ENCODE results near the gene MINDY4. TPM values are rescaled to one million over a fixed set of nuclear protein-coding genes. Genes with fewer than 3 reads are reported as not detected.
A peak's percentile ranks its signal among the peaks of the same experiment; 100 is the strongest.

Gene MINDY4
- total RNA-seq, 1 donor from 2014 or later, result 8.4 TPM

GRCh38 chr7:30835396-30835915, 64.2 kb downstream of the MINDY4 start:
- DNase-seq (ENCODE audit: extremely low spot score, unreplicated experiment), result peak; percentile 39
- Mint-ChIP-seq H3K27me3 (no peaks in the 10 kb centered on the region), H3K36me3 (peaks cover 35% of the 10 kb centered on the region)

GRCh38 chr7:30836991-30837390, 65.8 kb downstream of the MINDY4 start:
- no peak for TF ChIP-seq CTCF (conservative IDR thresholded peaks at IDR 0.05)
- peak; percentile 36 for DNase-seq (ENCODE audit: extremely low spot score, unreplicated experiment)
- Mint-ChIP-seq H3K4me1 (ENCODE audit: unreplicated experiment) (peaks cover 7% of the 10 kb centered on the region), H3K27me3 (no peaks in the 10 kb centered on the region), H3K4me3 (no peak overlapping the region), H3K36me3 (peaks cover 31% of the 10 kb centered on the region), H3K9me3 (no peaks in the 10 kb centered on the region), H3K27ac (no peak overlapping the region)

More at GRCh38 chr7:30835396-30835915, 64.2 kb downstream of the MINDY4 start:
- no peak overlapping the region for H3K4me3 Mint-ChIP-seq
- no peaks in the 10 kb centered on the region for H3K4me1 Mint-ChIP-seq (ENCODE audit: unreplicated experiment)
- TF ChIP-seq CTCF (conservative IDR thresholded peaks at IDR 0.05), result no peak
- H3K27ac Mint-ChIP-seq, result no peak overlapping the region
- no peaks in the 10 kb centered on the region for H3K9me3 Mint-ChIP-seq

GRCh38 chr7:30837581-30837980, 66.4 kb downstream of the MINDY4 start:
- Mint-ChIP-seq H3K4me3 (no peak overlapping the region), H3K4me1 (ENCODE audit: unreplicated experiment) (peaks cover 7% of the 10 kb centered on the region), H3K27me3 (no peaks in the 10 kb centered on the region), H3K27ac (no peak overlapping the region), H3K36me3 (peaks cover 30% of the 10 kb centered on the region), H3K9me3 (no peaks in the 10 kb centered on the region)
- peak; percentile 16 for DNase-seq (ENCODE audit: extremely low spot score, unreplicated experiment)
- TF ChIP-seq CTCF (conservative IDR thresholded peaks at IDR 0.05), result no peak

GRCh38 chr7:30838008-30838407, 66.8 kb downstream of the MINDY4 start:
- no peaks in the 10 kb centered on the region for H3K27me3 Mint-ChIP-seq
- peak; percentile 34 for DNase-seq (ENCODE audit: extremely low spot score, unreplicated experiment)
- no peak for TF ChIP-seq CTCF (conservative IDR thresholded peaks at IDR 0.05)
- peaks cover 25% of the 10 kb centered on the region for H3K36me3 Mint-ChIP-seq
- H3K9me3 Mint-ChIP-seq, result no peaks in the 10 kb centered on the region
- H3K27ac Mint-ChIP-seq, result no peak overlapping the region
- H3K4me1 Mint-ChIP-seq (ENCODE audit: unreplicated experiment), result peaks cover 7% of the 10 kb centered on the region
- no peak overlapping the region for H3K4me3 Mint-ChIP-seq

GRCh38 chr7:30840141-30841024, 69.2 kb downstream of the MINDY4 start:
- Mint-ChIP-seq H3K27ac (no peak overlapping the region), H3K4me3 (no peak overlapping the region), H3K4me1 (ENCODE audit: unreplicated experiment) (peaks cover 7% of the 10 kb centered on the region), H3K27me3 (no peaks in the 10 kb centered on the region), H3K36me3 (peaks cover 11% of the 10 kb centered on the region), H3K9me3 (no peaks in the 10 kb centered on the region)
- peak; percentile 29 for DNase-seq (ENCODE audit: extremely low spot score, unreplicated experiment)
- no peak for TF ChIP-seq CTCF (conservative IDR thresholded peaks at IDR 0.05)

All from type B pancreatic cell (in vitro differentiated cells).